ENCODE data around the gene PPIP5K1. TPM values are rescaled to one million over a fixed set of nuclear protein-coding genes. Genes with fewer than 3 reads are reported as not detected.
A peak's percentile ranks its signal among the peaks of the same experiment; 100 is the strongest.

PPIP5K1 gene
- total RNA-seq, 1 experiment from 2014 or later: 18.8 TPM

DNA sequence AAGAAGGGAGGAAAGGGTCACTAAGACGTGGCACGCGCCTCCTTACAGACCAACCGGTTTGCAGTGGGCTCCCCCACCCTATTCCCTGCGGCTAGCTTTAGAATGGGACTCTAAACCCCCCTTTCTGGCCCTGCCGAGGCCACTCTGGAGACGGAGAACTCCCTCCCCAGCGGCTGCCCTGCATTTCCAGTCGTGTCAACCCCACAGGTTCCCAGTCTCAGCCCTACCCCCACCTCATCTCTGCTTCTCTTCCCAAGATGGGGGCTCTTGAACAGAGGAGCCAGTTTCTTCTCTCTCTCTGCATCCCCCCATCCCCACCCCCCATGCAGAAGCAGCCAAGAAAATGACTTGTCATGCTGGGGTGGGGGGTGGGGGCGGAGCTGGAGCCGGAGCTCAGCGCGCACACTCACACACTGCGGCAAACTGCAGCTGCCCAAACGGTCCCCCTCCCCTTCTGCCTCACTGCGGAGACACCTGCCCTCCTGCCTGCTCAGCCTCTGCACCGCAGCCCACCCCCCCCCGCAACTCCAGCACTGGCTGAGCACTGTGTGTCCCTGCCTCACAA, 71.7 kb downstream of the PPIP5K1 start:
- peak overlapping the region; percentile 52 for H3K27ac ChIP-seq
- no peaks in the 10 kb centered on the region for H3K27me3 ChIP-seq (replicated peaks)
- peak overlapping the region; percentile 61 for H3K4me3 ChIP-seq
- H3K36me3 ChIP-seq: peaks cover 39% of the 10 kb centered on the region
- no peaks in the 10 kb centered on the region for H3K9me3 ChIP-seq (replicated peaks)
- peaks cover 44% of the 10 kb centered on the region for H3K4me1 ChIP-seq (replicated peaks)
- DNase-seq (ENCODE audit: low read depth in 1 of 2, low spot score in 2 of 2): peak in 1 of 2 experiments; percentile 44

DNA sequence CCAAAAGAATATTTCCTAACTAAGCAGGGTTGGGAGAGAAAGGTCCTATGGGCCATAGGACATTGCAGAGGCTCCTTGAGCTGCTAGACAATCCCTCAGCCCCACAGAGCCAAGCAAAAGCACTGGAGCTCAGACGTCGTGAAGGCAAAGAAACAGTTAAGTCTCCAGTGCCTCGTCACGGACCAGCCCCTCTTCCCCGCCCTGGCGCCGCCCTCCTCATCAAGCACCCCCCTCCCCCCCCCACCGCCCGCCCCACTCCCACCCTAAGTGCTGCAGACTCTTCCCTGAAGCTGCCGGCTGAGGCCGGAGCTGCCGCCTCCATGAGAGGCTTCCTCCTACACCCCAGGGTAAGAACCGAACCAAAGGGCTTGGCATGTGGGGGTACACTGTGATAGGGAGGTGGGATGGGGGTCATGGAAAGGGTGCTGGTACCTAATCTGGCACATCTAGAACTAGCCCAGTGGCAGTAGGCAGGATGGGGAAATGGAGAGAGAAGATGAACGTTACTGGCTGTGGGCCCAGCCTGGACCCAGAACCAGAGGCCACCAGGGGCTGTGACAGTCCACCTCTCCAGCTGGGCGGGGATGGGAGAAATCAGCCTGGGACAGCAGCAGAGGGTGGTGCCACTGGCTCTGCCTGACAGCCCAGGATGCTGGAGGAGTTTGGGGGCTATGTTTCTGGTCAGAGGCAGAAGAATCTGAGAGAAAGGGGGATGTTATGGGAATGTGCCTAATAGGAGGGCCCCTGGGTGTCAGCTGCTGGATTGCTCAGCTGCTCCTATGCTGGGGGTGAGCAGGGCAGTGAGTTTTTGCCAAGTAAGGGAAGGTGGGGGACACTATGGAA, 72.4 kb downstream of the PPIP5K1 start, which contains the start of gene MAP1A:
Gene MAP1A, plus strand, starts transcription at position 255 of the 843 bp plus-strand sequence. CDS start 3,866 bp downstream, outside the sequence.
- peaks cover 31% of the 10 kb centered on the region for H3K36me3 ChIP-seq
- H3K4me1 ChIP-seq (replicated peaks): peaks cover 45% of the 10 kb centered on the region
- H3K9me3 ChIP-seq (replicated peaks): no peaks in the 10 kb centered on the region
- H3K27ac ChIP-seq: peak within 1 kb of the TSS; percentile 72
- peak within 1 kb of the TSS; percentile 61 for H3K4me3 ChIP-seq
- peak; percentile 67 to 80 for DNase-seq (ENCODE audit: low read depth in 1 of 2, low spot score in 2 of 2)
- H3K27me3 ChIP-seq (replicated peaks): no peaks in the 10 kb centered on the region

DNA sequence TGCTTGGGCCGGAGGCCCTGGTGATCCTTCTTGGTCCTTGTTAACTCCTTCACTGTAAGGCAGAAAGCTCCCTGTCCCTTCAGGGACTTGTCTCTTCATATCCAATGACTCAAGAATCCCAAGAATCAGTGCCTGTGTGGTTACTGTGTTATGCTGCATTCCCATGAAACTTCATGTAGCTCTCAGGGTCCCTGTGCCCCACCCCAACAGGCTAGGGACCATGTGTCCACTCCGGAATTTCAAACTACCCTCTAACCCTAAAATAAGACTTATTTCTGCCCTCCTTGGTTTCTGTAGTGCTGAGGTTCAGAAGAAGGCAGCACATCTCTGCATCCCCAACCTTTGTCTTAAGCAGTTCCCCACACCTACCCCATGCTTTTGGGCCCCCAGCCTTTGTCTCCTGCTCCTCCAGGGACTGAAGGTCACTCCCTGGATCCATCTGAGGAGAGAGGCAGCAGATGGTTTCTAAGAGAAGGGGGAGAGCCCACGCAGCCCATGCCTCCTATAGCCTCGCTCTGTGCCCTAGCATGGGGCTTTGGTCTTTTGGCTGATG, 73.1 kb downstream of the PPIP5K1 start:
- H3K4me3 ChIP-seq: peak overlapping the region; percentile 61
- peak in 1 of 2 experiments; percentile 64 for DNase-seq (ENCODE audit: low read depth in 1 of 2, low spot score in 2 of 2)
- peak overlapping the region; percentile 72 for H3K27ac ChIP-seq
- peaks cover 25% of the 10 kb centered on the region for H3K36me3 ChIP-seq
- H3K4me1 ChIP-seq (replicated peaks): peaks cover 45% of the 10 kb centered on the region
- H3K9me3 ChIP-seq (replicated peaks): no peaks in the 10 kb centered on the region
- no peaks in the 10 kb centered on the region for H3K27me3 ChIP-seq (replicated peaks)

DNA sequence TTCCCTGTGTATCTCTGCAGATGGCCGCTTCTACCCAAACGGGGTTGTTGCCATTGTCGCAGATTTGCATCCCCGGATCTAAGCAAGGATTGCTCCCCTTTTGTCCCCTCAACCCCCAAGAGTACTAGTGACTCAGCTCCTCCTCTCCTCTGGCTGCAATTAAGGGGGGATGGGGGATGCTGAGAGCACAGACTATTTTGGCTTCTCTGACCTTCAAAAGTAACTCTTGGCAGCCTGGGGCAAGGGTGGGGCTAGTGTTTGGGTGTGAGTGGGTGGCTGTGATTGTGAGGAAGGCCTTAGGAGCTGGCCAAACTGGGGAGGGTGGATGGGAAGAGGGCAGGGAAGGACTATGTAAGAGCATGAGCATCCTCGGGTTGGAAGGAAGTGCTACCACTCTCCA, 73.8 kb downstream of the PPIP5K1 start:
- Histone ChIP-seq H3K27ac (peak overlapping the region; percentile 72), H3K4me1 (replicated peaks) (peaks cover 49% of the 10 kb centered on the region), H3K27me3 (replicated peaks) (no peaks in the 10 kb centered on the region), H3K4me3 (peak overlapping the region; percentile 7; the same call in 1 of the 2 replicates), H3K9me3 (replicated peaks) (no peaks in the 10 kb centered on the region), H3K36me3 (peaks cover 18% of the 10 kb centered on the region)
- DNase-seq (ENCODE audit: low read depth in 1 of 2, low spot score in 2 of 2): peak; percentile 38 to 59

DNA sequence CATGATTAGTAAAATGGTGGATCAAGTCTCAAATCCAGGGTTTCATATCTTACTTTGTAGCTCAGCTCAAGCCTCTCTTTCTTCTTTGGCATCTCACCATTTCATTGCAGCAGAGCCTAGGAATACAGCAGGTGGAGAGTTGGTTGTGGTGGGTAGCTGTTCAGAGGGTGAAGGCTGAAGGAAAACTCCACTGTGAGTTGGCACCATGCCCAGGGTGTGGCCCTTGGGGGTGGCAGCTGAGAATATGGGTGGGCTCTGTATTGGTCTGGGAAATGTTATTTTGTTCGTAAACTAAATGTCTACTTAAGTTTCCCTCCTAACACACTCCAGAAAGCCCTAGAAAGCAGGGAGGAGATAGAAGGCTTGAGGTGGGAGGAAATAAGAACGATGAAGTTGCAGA, 74.3 kb downstream of the PPIP5K1 start:
- Histone ChIP-seq H3K27me3 (replicated peaks) (no peaks in the 10 kb centered on the region), H3K36me3 (peaks cover 13% of the 10 kb centered on the region), H3K27ac (peak overlapping the region; percentile 72; the same call in 1 of the 2 replicates), H3K9me3 (replicated peaks) (no peaks in the 10 kb centered on the region), H3K4me3 (no peak overlapping the region), H3K4me1 (replicated peaks) (peaks cover 53% of the 10 kb centered on the region)
- DNase-seq (ENCODE audit: low read depth in 1 of 2, low spot score in 2 of 2): no peak

DNA sequence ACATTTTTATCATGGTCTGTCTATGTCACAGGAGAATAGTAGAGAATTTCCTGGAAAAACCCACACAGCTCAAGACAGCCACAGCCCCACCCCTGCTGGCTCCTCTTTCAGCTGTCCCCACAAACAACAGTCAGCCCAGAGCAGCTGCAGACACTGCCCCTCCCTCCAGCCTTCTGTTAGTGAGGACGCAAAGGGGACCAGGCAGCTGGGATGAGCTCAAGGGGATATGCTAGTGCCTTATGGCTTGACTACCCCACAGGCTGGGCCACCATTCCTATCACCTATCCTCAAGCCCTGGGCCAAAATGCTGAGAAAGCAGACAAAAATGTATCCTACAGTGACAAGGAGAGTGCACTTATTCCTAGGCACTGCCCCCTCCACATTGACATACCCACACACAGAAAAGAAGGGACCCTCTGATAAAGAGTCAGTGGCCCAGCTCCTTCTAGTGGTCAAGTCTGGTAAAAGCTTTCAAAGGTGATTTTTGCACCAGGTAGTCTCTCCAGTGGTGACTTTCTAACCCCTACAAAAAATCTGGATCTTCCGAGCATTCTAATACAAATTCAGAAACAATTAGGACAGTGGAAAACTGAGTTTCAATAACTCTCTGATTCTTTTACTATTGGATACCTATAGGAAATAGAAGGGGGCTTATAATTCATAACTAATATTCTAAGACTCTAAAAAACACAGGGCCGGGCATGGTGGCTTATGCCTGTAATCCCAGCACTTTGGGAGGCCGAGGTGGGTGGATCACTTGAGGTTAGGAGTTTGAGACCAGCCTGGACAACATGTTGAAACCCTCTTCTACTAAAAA, 75.6 kb downstream of the PPIP5K1 start:
- H3K4me1 ChIP-seq (replicated peaks): peaks cover 56% of the 10 kb centered on the region

DNA sequence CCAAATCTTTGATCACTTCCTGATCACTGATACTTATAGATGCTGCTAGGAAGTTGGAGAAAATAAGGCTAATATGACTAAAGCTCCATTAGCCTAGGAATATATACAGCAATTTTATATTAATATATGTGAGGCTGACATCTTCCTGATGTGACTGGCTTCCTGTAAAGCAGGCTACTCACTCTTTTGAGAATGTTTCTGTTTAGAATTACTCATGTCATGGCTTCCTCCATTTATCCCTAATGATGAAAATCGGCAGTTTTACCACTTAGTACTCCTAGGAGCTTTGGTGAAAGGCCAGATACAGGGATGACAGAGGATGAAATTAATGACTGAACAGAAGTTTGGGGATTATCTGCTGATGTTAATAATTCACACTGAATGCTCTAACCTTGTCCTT, 76.5 kb downstream of the PPIP5K1 start:
- H3K36me3 ChIP-seq: no peaks in the 10 kb centered on the region
- H3K4me3 ChIP-seq: no peak overlapping the region

More for the DNA sequence above, 75.6 kb downstream of the PPIP5K1 start:
- no peak overlapping the region for H3K27ac ChIP-seq
- no peaks in the 10 kb centered on the region for H3K27me3 ChIP-seq (replicated peaks)
- H3K36me3 ChIP-seq: peaks cover under 1% of the 10 kb centered on the region; the same call in 1 of the 2 replicates
- H3K4me3 ChIP-seq: no peak overlapping the region
- no peaks in the 10 kb centered on the region for H3K9me3 ChIP-seq (replicated peaks)
- peak in 1 of 2 experiments; percentile 32 for DNase-seq (ENCODE audit: low read depth in 1 of 2, low spot score in 2 of 2)

DNA sequence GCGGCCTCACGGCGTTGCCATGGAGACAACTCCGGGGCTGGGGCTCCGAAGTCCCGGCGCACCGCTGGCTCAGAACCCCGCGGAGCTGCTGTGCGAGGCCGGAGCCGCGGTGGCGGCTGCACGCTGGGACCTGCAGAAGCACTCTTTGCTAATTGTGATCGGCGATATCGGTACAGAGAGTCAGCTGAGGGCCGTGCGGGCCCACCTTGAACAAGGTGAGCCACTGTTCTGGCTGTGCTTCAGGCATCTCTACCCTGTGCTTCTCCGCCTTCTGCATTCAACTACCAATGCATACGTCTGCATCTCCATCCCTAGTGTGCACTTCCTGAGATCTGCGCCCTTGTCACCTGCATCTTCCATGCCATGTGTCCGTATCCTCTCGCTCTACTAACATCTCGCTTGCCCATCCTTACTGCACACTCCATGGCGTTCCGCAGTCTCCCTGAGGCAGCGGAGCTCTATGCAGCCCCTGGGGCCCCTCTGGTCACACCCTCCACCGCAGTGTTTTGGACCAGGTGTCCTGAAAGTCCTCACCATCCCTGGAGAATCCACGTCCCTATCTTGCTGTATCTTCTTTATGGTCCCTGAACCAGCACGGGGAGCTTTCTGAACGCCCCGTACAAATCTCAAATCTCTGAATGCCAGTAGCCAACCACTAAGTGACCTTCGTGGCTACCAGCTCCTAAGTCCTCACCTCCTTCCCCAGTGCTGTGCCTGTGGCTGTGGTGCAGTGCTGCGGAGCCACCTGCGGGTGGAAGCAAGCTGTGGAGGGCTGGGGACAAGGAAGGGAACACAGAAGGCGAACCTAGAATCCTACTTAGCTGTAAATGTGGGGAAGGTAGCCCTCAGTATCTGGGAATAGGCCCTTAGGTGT, 78.8 kb downstream of the PPIP5K1 start:
- H3K36me3 ChIP-seq: no peaks in the 10 kb centered on the region
- peaks cover 37% of the 10 kb centered on the region for H3K4me1 ChIP-seq (replicated peaks)
- H3K9me3 ChIP-seq (replicated peaks): no peaks in the 10 kb centered on the region
- no peaks in the 10 kb centered on the region for H3K27me3 ChIP-seq (replicated peaks)
- no peak overlapping the region for H3K27ac ChIP-seq
- peak overlapping the region; percentile 45 for H3K4me3 ChIP-seq
- peak in 1 of 2 experiments; percentile 18 for DNase-seq (ENCODE audit: low read depth in 1 of 2, low spot score in 2 of 2)

More for the DNA sequence above, 76.5 kb downstream of the PPIP5K1 start:
- no peak for DNase-seq (ENCODE audit: low read depth in 1 of 2, low spot score in 2 of 2)
- Histone ChIP-seq H3K4me1 (replicated peaks) (peaks cover 51% of the 10 kb centered on the region), H3K27me3 (replicated peaks) (no peaks in the 10 kb centered on the region), H3K27ac (no peak overlapping the region), H3K9me3 (replicated peaks) (no peaks in the 10 kb centered on the region)

DNA sequence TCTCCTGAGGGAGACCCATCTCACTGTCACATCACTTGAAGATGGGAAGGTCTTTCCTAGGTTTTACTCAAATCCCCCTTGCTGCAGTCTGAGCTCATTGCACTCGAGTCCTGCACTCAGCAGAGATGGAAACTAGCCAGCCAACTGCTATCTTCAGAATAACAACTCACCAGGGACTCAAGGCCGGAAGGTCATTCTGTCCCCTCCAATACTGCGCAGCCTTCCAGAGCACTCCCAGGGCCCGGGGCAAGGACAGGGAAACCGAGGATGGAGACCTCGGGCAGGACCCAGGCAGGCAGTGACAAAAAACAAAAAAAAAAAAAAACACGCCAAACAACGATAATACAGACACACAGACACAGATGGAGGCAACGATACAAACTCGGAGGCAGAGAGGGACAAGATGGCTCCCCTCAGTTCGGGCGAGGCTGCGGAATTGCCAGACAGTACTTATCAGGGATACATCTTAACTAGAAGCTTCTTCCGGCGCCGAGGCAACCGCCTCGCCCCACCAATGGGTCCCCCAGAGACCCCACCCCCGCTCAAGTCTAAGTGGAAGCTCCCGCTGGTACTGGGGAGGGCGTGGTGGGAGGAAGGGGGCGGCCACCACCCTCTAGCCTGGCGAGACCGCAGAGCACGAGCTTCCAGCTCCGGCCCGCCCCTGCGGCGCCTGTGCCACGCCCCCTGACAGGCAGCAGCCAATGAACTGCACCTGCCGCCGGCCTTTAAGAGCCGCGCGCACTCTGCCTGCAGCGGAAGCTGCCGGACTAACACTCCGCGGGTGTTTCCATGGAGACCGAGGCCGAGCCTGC, 79.6 kb downstream of the PPIP5K1 start:
- peak overlapping the region; percentile 29 for H3K27ac ChIP-seq
- H3K36me3 ChIP-seq: no peaks in the 10 kb centered on the region
- no peaks in the 10 kb centered on the region for H3K27me3 ChIP-seq (replicated peaks)
- peak; percentile 92 to 99 for DNase-seq (ENCODE audit: low read depth in 1 of 2, low spot score in 2 of 2)
- peaks cover 29% of the 10 kb centered on the region for H3K4me1 ChIP-seq (replicated peaks)
- peak overlapping the region; percentile 45 for H3K4me3 ChIP-seq
- H3K9me3 ChIP-seq (replicated peaks): no peaks in the 10 kb centered on the region

DNA sequence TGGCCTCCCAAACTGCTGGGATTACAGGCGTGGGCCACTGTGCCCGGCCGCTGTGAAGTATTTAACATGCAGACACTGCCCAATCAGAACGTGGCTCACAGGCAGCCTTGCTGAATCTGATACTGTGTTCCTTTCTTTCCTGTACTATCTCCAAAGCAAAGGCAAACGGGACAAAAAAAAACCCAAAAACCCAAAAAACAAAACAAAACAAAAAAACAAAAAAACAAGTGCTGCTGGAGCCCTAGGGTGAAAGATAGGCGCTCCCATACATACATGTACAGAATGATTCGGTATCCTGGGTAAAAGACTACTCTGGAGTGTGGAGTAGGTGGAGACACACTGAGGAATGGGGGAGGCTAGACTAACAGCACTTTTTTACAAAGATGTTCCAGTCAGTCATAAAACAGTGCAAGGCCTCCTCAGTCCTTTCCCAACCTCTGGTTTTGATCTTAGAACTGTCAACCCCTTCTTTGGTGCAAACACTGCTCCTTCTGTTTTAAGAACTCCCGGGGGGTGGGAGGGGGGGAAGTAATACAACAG, 80.3 kb downstream of the PPIP5K1 start:
- no peaks in the 10 kb centered on the region for H3K9me3 ChIP-seq (replicated peaks)
- DNase-seq (ENCODE audit: low read depth in 1 of 2, low spot score in 2 of 2): no peak
- H3K27ac ChIP-seq: no peak overlapping the region
- no peaks in the 10 kb centered on the region for H3K27me3 ChIP-seq (replicated peaks)
- peak overlapping the region; percentile 45; the same call in 1 of the 2 replicates for H3K4me3 ChIP-seq
- H3K36me3 ChIP-seq: no peaks in the 10 kb centered on the region
- H3K4me1 ChIP-seq (replicated peaks): peaks cover 28% of the 10 kb centered on the region

DNA sequence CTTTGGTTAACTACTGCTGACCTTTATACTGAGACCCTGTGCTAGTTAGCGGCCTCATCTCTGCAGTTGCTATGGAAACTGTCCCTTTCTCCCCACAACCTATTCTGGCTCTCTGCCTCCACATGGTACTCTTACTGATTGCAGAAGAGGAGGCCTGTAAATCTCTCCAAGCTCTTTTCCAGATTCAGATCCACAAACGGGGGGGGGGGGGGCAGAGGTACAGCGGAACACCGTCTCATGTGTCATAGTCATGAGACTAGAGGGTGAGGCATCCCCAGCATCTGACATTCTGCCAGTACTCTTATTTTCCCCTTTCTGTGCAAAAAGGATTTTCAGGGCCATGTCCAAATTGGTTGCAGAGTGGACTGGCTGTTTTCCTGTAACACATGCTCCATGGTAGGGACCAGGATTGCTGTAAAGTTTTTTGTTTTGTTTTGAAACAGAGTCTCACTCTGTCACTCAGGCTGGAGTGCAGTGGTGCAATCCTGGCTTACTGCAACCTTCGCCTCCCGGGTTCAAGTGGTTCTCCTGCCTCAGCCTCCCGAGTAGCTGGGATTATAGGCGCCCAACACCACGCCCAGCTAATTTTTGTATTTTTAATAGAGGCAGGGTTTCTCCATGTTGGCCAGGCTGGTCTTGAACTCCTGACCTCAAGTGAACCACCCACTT, 80.9 kb downstream of the PPIP5K1 start:
- Histone ChIP-seq H3K27me3 (replicated peaks) (no peaks in the 10 kb centered on the region), H3K27ac (no peak overlapping the region)
- no peak for DNase-seq (ENCODE audit: low read depth in 1 of 2, low spot score in 2 of 2)

More for the DNA sequence above, 80.9 kb downstream of the PPIP5K1 start:
- Histone ChIP-seq H3K4me3 (no peak overlapping the region), H3K9me3 (replicated peaks) (no peaks in the 10 kb centered on the region), H3K36me3 (no peaks in the 10 kb centered on the region), H3K4me1 (replicated peaks) (peaks cover 24% of the 10 kb centered on the region)

Data from SJSA1 (cell line).